WTC11 (cell line): ENCODE data around the gene CLDND2. TPM values are rescaled to one million over a fixed set of nuclear protein-coding genes. Genes with fewer than 3 reads are reported as not detected.

Source experiments
- GABPB1 ChIP-seq: sonication (generic); formaldehyde crosslinking; IDR thresholded peaks from 2 replicates; pipeline ENCODE4 v1.8.1; 2023; ENCODE audit warnings: mild to moderate bottlenecking, missing genetic modification reagents
- GRHL2 ChIP-seq: fragments of 250-450 bp; sonication (Bioruptor Pico); IDR thresholded peaks from 2 replicates; pipeline ENCODE4 v1.8.0; 2022; ENCODE audit warnings: mild to moderate bottlenecking, moderate library complexity; ENCODE audit not compliant: insufficient replicate concordance, severe bottlenecking
- GTF2I ChIP-seq: fragments of 250-450 bp; sonication (Bioruptor Pico); conservative IDR thresholded peaks from 2 replicates; pipeline ENCODE4 v1.4.0; 2021; ENCODE audit warnings: mild to moderate bottlenecking
- IRF2 ChIP-seq: sonication (generic); formaldehyde crosslinking; IDR thresholded peaks from 2 replicates; pipeline ENCODE4 v1.8.0; 2022; ENCODE audit warnings: low read depth, missing genetic modification reagents, borderline replicate concordance
- KAT7 ChIP-seq: sonication (generic); formaldehyde crosslinking; IDR thresholded peaks from 2 replicates; pipeline ENCODE4 v1.8.1; 2023; ENCODE audit warnings: missing genetic modification reagents, mild to moderate bottlenecking, borderline replicate concordance
- NFYB ChIP-seq: sonication (generic); formaldehyde crosslinking; conservative IDR thresholded peaks from 2 replicates; pipeline ENCODE4 v1.8.0; 2022; ENCODE audit warnings: low read depth, missing genetic modification reagents
- NR3C1 ChIP-seq: sonication (generic); formaldehyde crosslinking; conservative IDR thresholded peaks from 2 replicates; pipeline ENCODE4 v1.8.1; 2023; ENCODE audit warnings: low read depth, mild to moderate bottlenecking, missing genetic modification reagents
- PRRX2 ChIP-seq: fragments of 250-450 bp; sonication (Bioruptor Pico); IDR thresholded peaks from 2 replicates; pipeline ENCODE4 v1.8.0; 2021; ENCODE audit warnings: mild to moderate bottlenecking
- SMAD4 ChIP-seq: sonication (generic); formaldehyde crosslinking; IDR thresholded peaks from 2 replicates; pipeline ENCODE4 v1.8.0; 2022; ENCODE audit warnings: mild to moderate bottlenecking, missing genetic modification reagents
- TEAD4 ChIP-seq: sonication (generic); formaldehyde crosslinking; IDR thresholded peaks from 2 replicates; pipeline ENCODE4 v1.8.0; 2022; ENCODE audit warnings: mild to moderate bottlenecking, missing genetic modification reagents
- TP53 ChIP-seq: sonication (generic); formaldehyde crosslinking; IDR thresholded peaks from 2 replicates; pipeline ENCODE4 v1.8.1; 2023; ENCODE audit warnings: mild to moderate bottlenecking, missing genetic modification reagents
- ZNF219 ChIP-seq: sonication (generic); formaldehyde crosslinking; IDR thresholded peaks from 2 replicates; pipeline ENCODE4 v1.8.0; 2023; ENCODE audit warnings: missing genetic modification reagents, mild to moderate bottlenecking, borderline replicate concordance
- ZNF263 ChIP-seq: sonication (generic); formaldehyde crosslinking; IDR thresholded peaks from 2 replicates; pipeline ENCODE4 v1.8.1; 2022; ENCODE audit warnings: low read depth, mild to moderate bottlenecking, moderate library complexity, missing genetic modification reagents
- total RNA-seq: library from RNA; stranded (reverse); gene quantifications from 3 replicates; pipeline ENCODE4 v1.2.3, GENCODE V29; 2021
- TF ChIP-seq, protein P1 (sequence below): sonication (generic); formaldehyde crosslinking; IDR thresholded peaks from 2 replicates; pipeline ENCODE4 v1.8.1; 2023; ENCODE audit warnings: mild to moderate bottlenecking, missing genetic modification reagents
- TF ChIP-seq, protein P2 (sequence below): fragments of 250-450 bp; sonication (Bioruptor Pico); conservative IDR thresholded peaks from 2 replicates; pipeline ENCODE4 v1.9.0; 2021; ENCODE audit warnings: mild to moderate bottlenecking
- TF ChIP-seq, protein P3 (sequence below): sonication (generic); formaldehyde crosslinking; IDR thresholded peaks from 2 replicates; pipeline ENCODE4 v1.8.0; 2022; ENCODE audit warnings: mild to moderate bottlenecking, missing genetic modification reagents
- TF ChIP-seq, protein P4 (sequence below): sonication (generic); formaldehyde crosslinking; IDR thresholded peaks from 2 replicates; pipeline ENCODE4 v1.8.1; 2023; ENCODE audit warnings: mild to moderate bottlenecking, missing genetic modification reagents, moderate library complexity
- TF ChIP-seq, protein P5 (sequence below): sonication (generic); formaldehyde crosslinking; IDR thresholded peaks from 2 replicates; pipeline ENCODE4 v1.8.0; 2022; ENCODE audit warnings: mild to moderate bottlenecking, missing genetic modification reagents
- TF ChIP-seq, protein P6 (sequence below): fragments of 250-450 bp; sonication (Bioruptor Pico); IDR thresholded peaks from 2 replicates; pipeline ENCODE4 v1.9.0; 2021; ENCODE audit warnings: moderate library complexity, mild to moderate bottlenecking, inconsistent platforms, borderline replicate concordance
- TF ChIP-seq, protein P7 (sequence below): fragments of 250-450 bp; sonication (Bioruptor Pico); IDR thresholded peaks from 2 replicates; pipeline ENCODE4 v1.9.0; 2021; ENCODE audit warnings: mild to moderate bottlenecking
- TF ChIP-seq, protein P8 (sequence below): sonication (generic); formaldehyde crosslinking; IDR thresholded peaks from 2 replicates; pipeline ENCODE4 v1.8.0; 2023; ENCODE audit warnings: missing genetic modification reagents
- TF ChIP-seq, protein P9 (sequence below): sonication (generic); formaldehyde crosslinking; IDR thresholded peaks from 2 replicates; pipeline ENCODE4 v1.8.0; 2023; ENCODE audit warnings: missing genetic modification reagents, mild to moderate bottlenecking, borderline replicate concordance

Gene CLDND2
- total RNA-seq, 1 experiment from 2014 or later: 1.7 TPM

DNA sequence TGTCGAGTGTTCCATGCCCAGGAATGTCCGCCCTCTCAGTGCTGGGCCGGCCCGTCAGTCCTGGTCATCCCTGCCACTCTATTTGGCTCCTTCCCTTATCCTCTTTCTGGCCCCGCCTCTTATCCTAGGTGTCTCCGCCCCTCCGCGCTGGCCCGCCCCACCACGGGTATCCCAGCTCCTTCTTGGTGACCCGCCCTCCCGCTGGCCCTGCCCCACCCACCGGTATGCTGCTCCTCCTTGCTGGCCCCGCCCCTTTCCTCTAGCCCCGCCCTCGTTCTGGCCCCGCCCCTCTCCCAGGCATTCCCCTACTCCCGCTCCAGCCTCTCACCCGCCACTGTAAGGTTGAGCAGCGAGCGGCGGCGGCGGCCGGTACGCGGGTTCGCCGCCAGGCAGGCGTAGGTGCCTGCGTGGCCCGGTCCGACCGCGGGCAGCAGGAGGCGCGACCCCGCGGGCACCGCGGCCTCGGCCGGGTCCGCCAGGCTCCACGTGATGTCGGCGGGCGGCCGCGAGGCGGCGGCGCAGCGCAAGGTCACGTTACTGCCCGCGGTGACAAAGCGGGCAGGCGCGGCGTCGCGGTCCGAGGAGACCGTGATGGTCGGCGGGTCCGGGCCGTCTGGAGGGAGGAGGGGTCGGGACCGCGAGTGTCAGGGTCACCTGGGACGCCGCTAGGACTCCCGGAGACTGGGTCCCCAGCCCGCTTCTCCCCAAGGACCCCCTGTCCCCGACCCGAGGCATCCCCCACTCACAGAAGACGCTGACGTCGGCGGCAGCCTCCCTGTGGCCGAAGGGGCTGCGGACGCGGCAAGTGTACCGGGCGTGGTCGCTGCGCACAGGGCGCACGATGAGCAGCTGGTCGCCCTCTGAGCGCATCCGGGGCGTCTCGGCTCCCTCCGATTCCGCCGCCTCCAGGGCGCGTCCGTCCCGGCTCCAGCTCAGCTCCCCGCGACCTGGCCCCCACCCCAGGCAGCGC, 28.8 kb downstream of the CLDND2 start (continued):
- TF ChIP-seq GTF2I (no peak), GRHL2 (CRISPR knock-in tag) (no peak), NFYB (peak; percentile 45), NR3C1 (no peak; the same call in 1 of the 2 replicates), TP53 (CRISPR knock-in tag) (peak; percentile 84; the same call in 1 of the 2 replicates), SMAD4 (no peak), KAT7 (no peak), IRF2 (peak; percentile 59; the same call in 1 of the 2 replicates), ZNF219 (CRISPR knock-in tag) (0 out of 2 replicates have a peak, but pooled peaks have one; percentile 83), ZNF263 (CRISPR knock-in tag) (peak; percentile 42; the same call in 1 of the 2 replicates), TEAD4 (CRISPR knock-in tag) (0 out of 2 replicates have a peak, but pooled peaks have one; percentile 64), GABPB1 (CRISPR knock-in tag) (no peak), PRRX2 (CRISPR knock-in tag) (no peak)
- TF ChIP-seq, protein P1, sequence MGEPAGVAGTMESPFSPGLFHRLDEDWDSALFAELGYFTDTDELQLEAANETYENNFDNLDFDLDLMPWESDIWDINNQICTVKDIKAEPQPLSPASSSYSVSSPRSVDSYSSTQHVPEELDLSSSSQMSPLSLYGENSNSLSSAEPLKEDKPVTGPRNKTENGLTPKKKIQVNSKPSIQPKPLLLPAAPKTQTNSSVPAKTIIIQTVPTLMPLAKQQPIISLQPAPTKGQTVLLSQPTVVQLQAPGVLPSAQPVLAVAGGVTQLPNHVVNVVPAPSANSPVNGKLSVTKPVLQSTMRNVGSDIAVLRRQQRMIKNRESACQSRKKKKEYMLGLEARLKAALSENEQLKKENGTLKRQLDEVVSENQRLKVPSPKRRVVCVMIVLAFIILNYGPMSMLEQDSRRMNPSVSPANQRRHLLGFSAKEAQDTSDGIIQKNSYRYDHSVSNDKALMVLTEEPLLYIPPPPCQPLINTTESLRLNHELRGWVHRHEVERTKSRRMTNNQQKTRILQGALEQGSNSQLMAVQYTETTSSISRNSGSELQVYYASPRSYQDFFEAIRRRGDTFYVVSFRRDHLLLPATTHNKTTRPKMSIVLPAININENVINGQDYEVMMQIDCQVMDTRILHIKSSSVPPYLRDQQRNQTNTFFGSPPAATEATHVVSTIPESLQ (CRISPR knock-in tag): no peak
- TF ChIP-seq, protein P2, sequence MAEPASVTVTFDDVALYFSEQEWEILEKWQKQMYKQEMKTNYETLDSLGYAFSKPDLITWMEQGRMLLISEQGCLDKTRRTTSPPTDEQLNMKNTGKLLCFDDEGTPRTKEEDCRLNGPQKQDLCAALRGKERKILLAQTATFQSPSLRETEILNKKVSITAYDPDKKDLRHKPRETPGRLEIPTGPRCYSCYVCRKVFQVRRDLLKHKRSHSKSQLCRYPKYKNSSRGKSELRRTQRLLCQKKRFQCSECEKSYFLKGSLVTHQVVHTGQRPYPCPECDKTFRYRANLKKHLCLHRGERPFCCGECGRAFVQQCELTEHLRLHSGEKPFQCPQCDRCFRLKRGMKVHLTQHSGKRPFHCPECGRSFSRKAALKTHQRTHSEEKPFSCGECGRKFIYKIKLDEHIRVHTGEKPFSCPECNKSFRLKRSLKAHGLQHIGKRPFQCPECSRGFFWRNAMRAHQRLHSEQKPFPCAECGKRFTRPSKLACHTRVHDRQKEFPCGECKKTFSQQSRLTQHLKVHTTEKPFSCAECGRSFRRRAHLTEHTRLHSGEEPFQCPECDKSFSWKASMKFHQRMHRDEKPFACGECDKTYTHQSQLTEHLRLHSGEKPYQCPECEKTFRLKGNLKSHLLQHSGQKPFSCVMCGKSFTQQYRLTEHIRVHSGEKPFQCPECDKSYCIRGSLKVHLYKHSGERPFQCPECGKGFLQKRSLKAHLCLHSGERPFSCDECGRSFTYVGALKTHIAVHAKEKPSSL (CRISPR knock-in tag): no peak
- TF ChIP-seq, protein P3, sequence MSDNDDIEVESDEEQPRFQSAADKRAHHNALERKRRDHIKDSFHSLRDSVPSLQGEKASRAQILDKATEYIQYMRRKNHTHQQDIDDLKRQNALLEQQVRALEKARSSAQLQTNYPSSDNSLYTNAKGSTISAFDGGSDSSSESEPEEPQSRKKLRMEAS (CRISPR knock-in tag): peak; percentile 84
- TF ChIP-seq, protein P4, sequence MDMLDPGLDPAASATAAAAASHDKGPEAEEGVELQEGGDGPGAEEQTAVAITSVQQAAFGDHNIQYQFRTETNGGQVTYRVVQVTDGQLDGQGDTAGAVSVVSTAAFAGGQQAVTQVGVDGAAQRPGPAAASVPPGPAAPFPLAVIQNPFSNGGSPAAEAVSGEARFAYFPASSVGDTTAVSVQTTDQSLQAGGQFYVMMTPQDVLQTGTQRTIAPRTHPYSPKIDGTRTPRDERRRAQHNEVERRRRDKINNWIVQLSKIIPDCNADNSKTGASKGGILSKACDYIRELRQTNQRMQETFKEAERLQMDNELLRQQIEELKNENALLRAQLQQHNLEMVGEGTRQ (CRISPR knock-in tag): peak; percentile 92
- TF ChIP-seq, protein P5, sequence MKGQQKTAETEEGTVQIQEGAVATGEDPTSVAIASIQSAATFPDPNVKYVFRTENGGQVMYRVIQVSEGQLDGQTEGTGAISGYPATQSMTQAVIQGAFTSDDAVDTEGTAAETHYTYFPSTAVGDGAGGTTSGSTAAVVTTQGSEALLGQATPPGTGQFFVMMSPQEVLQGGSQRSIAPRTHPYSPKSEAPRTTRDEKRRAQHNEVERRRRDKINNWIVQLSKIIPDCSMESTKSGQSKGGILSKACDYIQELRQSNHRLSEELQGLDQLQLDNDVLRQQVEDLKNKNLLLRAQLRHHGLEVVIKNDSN (CRISPR knock-in tag): peak; percentile 83
- TF ChIP-seq, protein P6, sequence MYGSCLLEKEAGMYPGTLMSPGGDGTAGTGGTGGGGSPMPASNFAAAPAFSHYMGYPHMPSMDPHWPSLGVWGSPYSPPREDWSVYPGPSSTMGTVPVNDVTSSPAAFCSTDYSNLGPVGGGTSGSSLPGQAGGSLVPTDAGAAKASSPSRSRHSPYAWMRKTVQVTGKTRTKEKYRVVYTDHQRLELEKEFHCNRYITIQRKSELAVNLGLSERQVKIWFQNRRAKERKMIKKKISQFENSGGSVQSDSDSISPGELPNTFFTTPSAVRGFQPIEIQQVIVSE (CRISPR knock-in tag): no peak
- TF ChIP-seq, protein P7, sequence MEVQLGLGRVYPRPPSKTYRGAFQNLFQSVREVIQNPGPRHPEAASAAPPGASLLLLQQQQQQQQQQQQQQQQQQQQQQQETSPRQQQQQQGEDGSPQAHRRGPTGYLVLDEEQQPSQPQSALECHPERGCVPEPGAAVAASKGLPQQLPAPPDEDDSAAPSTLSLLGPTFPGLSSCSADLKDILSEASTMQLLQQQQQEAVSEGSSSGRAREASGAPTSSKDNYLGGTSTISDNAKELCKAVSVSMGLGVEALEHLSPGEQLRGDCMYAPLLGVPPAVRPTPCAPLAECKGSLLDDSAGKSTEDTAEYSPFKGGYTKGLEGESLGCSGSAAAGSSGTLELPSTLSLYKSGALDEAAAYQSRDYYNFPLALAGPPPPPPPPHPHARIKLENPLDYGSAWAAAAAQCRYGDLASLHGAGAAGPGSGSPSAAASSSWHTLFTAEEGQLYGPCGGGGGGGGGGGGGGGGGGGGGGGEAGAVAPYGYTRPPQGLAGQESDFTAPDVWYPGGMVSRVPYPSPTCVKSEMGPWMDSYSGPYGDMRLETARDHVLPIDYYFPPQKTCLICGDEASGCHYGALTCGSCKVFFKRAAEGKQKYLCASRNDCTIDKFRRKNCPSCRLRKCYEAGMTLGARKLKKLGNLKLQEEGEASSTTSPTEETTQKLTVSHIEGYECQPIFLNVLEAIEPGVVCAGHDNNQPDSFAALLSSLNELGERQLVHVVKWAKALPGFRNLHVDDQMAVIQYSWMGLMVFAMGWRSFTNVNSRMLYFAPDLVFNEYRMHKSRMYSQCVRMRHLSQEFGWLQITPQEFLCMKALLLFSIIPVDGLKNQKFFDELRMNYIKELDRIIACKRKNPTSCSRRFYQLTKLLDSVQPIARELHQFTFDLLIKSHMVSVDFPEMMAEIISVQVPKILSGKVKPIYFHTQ (CRISPR knock-in tag): no peak
- TF ChIP-seq, protein P8, sequence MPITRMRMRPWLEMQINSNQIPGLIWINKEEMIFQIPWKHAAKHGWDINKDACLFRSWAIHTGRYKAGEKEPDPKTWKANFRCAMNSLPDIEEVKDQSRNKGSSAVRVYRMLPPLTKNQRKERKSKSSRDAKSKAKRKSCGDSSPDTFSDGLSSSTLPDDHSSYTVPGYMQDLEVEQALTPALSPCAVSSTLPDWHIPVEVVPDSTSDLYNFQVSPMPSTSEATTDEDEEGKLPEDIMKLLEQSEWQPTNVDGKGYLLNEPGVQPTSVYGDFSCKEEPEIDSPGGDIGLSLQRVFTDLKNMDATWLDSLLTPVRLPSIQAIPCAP (CRISPR knock-in tag): no peak
- TF ChIP-seq, protein P9, sequence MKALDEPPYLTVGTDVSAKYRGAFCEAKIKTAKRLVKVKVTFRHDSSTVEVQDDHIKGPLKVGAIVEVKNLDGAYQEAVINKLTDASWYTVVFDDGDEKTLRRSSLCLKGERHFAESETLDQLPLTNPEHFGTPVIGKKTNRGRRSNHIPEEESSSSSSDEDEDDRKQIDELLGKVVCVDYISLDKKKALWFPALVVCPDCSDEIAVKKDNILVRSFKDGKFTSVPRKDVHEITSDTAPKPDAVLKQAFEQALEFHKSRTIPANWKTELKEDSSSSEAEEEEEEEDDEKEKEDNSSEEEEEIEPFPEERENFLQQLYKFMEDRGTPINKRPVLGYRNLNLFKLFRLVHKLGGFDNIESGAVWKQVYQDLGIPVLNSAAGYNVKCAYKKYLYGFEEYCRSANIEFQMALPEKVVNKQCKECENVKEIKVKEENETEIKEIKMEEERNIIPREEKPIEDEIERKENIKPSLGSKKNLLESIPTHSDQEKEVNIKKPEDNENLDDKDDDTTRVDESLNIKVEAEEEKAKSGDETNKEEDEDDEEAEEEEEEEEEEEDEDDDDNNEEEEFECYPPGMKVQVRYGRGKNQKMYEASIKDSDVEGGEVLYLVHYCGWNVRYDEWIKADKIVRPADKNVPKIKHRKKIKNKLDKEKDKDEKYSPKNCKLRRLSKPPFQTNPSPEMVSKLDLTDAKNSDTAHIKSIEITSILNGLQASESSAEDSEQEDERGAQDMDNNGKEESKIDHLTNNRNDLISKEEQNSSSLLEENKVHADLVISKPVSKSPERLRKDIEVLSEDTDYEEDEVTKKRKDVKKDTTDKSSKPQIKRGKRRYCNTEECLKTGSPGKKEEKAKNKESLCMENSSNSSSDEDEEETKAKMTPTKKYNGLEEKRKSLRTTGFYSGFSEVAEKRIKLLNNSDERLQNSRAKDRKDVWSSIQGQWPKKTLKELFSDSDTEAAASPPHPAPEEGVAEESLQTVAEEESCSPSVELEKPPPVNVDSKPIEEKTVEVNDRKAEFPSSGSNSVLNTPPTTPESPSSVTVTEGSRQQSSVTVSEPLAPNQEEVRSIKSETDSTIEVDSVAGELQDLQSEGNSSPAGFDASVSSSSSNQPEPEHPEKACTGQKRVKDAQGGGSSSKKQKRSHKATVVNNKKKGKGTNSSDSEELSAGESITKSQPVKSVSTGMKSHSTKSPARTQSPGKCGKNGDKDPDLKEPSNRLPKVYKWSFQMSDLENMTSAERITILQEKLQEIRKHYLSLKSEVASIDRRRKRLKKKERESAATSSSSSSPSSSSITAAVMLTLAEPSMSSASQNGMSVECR (CRISPR knock-in tag): peak; percentile 76; the same call in 1 of the 2 replicates
